ENCODE data around the gene KRT37.

- TF ChIP-seq POLR2A (IDR thresholded peaks at IDR 0.05) = no peak
- TF ChIP-seq CTCF (IDR thresholded peaks at IDR 0.05) = no peak
- TF ChIP-seq POLR2AphosphoS5 (IDR thresholded peaks at IDR 0.05) = no peak
These were observed 30.6 kb downstream of the KRT37 start for GRCh38 chr17:41393826-41394225.

Measured in upper lobe of left lung (tissue), 4 donors.